SK-N-MC (cell line): Measurements from ENCODE around the gene MESD.

Experiments used
- EZH2 ChIP-seq: fragments of 200-600 bp; sonication (generic); IDR thresholded peaks from one replicate; pipeline ENCODE4 v1.6.1; 2017; ENCODE audit warnings: antibody characterized with exemption
- FOXP2 ChIP-seq: optimal IDR thresholded peaks from 2 replicates; pipeline ENCODE3; 2011; ENCODE audit warnings: mild to moderate bottlenecking, moderate library complexity; ENCODE audit not compliant: insufficient read depth; ENCODE audit errors: extremely low read length, control extremely low read depth
- POLR2AphosphoS5 ChIP-seq: IDR thresholded peaks from 2 replicates; pipeline ENCODE4 v1.6.1; 2012; ENCODE audit warnings: mild to moderate bottlenecking, low read depth, low read length, borderline replicate concordance

- no peak for TF ChIP-seq POLR2AphosphoS5
- TF ChIP-seq EZH2: no peak
- no peak for TF ChIP-seq FOXP2
These were observed 66.0 kb downstream of the MESD start for GRCh38 chr15:80923668-80924067.
